Lower lobe of right lung (tissue), 2 donors: ENCODE data around the gene SFRP5. TPM values are rescaled to one million over a fixed set of nuclear protein-coding genes. Genes with fewer than 3 reads are reported as not detected.
A peak's percentile ranks its signal among the peaks of the same experiment; 100 is the strongest.

ENCODE experiments used
- ATAC-seq, 2 donors: fragments of 200-7000 bp; cut with Tn5 transposase; one replicate each; pipeline ENCODE4 v1.9.1; 2020 to 2022; ENCODE audit warnings: mild to moderate bottlenecking in 2 of 2, moderate library complexity in 2 of 2
- DNase-seq: peaks from one replicate; pipeline ENCODE4 v3.0.0-alpha.2; 2020
- H3K27ac ChIP-seq: fragments of 200-600 bp; one replicate; pipeline ENCODE4 v1.8.0; 2022
- H3K27me3 ChIP-seq: fragments of 200-600 bp; one replicate; pipeline ENCODE4 v1.8.0; 2022; ENCODE audit warnings: low read depth
- H3K36me3 ChIP-seq: fragments of 200-600 bp; one replicate; pipeline ENCODE4 v1.8.0; 2022; ENCODE audit warnings: mild to moderate bottlenecking
- H3K4me1 ChIP-seq: fragments of 200-600 bp; one replicate; pipeline ENCODE4 v1.8.0; 2022
- H3K4me3 ChIP-seq: fragments of 200-600 bp; one replicate; pipeline ENCODE4 v1.8.0; 2022; ENCODE audit warnings: mild to moderate bottlenecking
- H3K9me3 ChIP-seq: fragments of 200-600 bp; one replicate; pipeline ENCODE4 v1.8.0; 2022
- CTCF ChIP-seq: fragments of 200-600 bp; IDR thresholded peaks from one replicate; pipeline ENCODE4 v1.8.0; 2022; ENCODE audit warnings: antibody characterized with exemption, mild to moderate bottlenecking
- intact Hi-C: fragments of 100-400 bp; cut with DNase I; formaldehyde crosslinking; loops from one replicate; pipeline ENCODE4 v1.11.0; 2022
- total RNA-seq: library from RNA; stranded (reverse); fragmentation: NEBNext Ultra II Directional; extraction: Animal tissue kit (Norgen Biotek cat#: 25700); gene quantifications from one replicate; pipeline ENCODE4 v1.2.1, GENCODE V29; 2021
- donor health status: DM: no; HTN: yes; CAD: no; lungs with severe emphysema.

The SFRP5 gene
- total RNA-seq, 1 donor from 2014 or later, result 0.27 TPM

- H3K4me3 ChIP-seq, result no peak overlapping the region
- H3K27ac ChIP-seq, result no peak overlapping the region
- no peaks in the 10 kb centered on the region for H3K9me3 ChIP-seq
- peaks cover 70% of the 10 kb centered on the region for H3K36me3 ChIP-seq
- H3K27me3 ChIP-seq, result no peaks in the 10 kb centered on the region
- intact Hi-C loops, result no loop called here
- no peaks in the 10 kb centered on the region for H3K4me1 ChIP-seq
- ATAC-seq (peak; percentile 86 to 88), DNase-seq (peak; percentile 76)
- TF ChIP-seq CTCF, result peak; percentile 88
Measured at GRCh38 chr10:97759158-97759887, 12.5 kb downstream of the SFRP5 start.

GRCh38 chr10:97757471-97757870, 14.3 kb downstream of the SFRP5 start:
- ATAC-seq (no peak), DNase-seq (no peak)
- H3K27ac ChIP-seq, result no peak overlapping the region
- H3K27me3 ChIP-seq, result no peaks in the 10 kb centered on the region
- no peak for TF ChIP-seq CTCF
- no peaks in the 10 kb centered on the region for H3K9me3 ChIP-seq
- intact Hi-C loops, result no loop called here
- no peak overlapping the region for H3K4me3 ChIP-seq
- H3K36me3 ChIP-seq, result peaks cover 89% of the 10 kb centered on the region
- no peaks in the 10 kb centered on the region for H3K4me1 ChIP-seq

GRCh38 chr10:97755718-97756117, 16.1 kb downstream of the SFRP5 start:
- Histone ChIP-seq H3K4me1 (no peaks in the 10 kb centered on the region), H3K9me3 (no peaks in the 10 kb centered on the region), H3K27me3 (no peaks in the 10 kb centered on the region), H3K27ac (no peak overlapping the region), H3K4me3 (no peak overlapping the region), H3K36me3 (peaks cover 98% of the 10 kb centered on the region)
- DNase-seq (no peak), ATAC-seq (no peak)
- TF ChIP-seq CTCF, result no peak
- intact Hi-C loops, result no loop called here

- no peak for ATAC-seq
- intact Hi-C loops, result no loop called here
- TF ChIP-seq CTCF, result no peak
Measured at GRCh38 chr10:97754726-97755125, 17.1 kb downstream of the SFRP5 start.

GRCh38 chr10:97752956-97753355, 18.8 kb downstream of the SFRP5 start:
- H3K9me3 ChIP-seq, result no peaks in the 10 kb centered on the region
- no peak for TF ChIP-seq CTCF
- DNase-seq (no peak), ATAC-seq (no peak)
- no peaks in the 10 kb centered on the region for H3K27me3 ChIP-seq
- intact Hi-C loops, result no loop called here
- H3K4me3 ChIP-seq, result no peak overlapping the region
- H3K27ac ChIP-seq, result no peak overlapping the region
- H3K4me1 ChIP-seq, result no peaks in the 10 kb centered on the region
- peaks cover 100% of the 10 kb centered on the region for H3K36me3 ChIP-seq

More at GRCh38 chr10:97754726-97755125, 17.1 kb downstream of the SFRP5 start:
- Histone ChIP-seq H3K9me3 (no peaks in the 10 kb centered on the region), H3K4me3 (no peak overlapping the region), H3K36me3 (peaks cover 98% of the 10 kb centered on the region), H3K27me3 (no peaks in the 10 kb centered on the region), H3K27ac (no peak overlapping the region), H3K4me1 (no peaks in the 10 kb centered on the region)
- DNase-seq, result no peak
